GM12872 (cell line): Measurements from ENCODE around the gene ZNF488.

Experiments used
- TF ChIP-seq, protein P1 (sequence below): IDR thresholded peaks from 3 replicates; pipeline ENCODE4 v1.5.1; 2011; ENCODE audit warnings: low read depth, mild to moderate bottlenecking, low read length, moderate library complexity; ENCODE audit not compliant: insufficient read depth

The ZNF488 gene

DNA sequence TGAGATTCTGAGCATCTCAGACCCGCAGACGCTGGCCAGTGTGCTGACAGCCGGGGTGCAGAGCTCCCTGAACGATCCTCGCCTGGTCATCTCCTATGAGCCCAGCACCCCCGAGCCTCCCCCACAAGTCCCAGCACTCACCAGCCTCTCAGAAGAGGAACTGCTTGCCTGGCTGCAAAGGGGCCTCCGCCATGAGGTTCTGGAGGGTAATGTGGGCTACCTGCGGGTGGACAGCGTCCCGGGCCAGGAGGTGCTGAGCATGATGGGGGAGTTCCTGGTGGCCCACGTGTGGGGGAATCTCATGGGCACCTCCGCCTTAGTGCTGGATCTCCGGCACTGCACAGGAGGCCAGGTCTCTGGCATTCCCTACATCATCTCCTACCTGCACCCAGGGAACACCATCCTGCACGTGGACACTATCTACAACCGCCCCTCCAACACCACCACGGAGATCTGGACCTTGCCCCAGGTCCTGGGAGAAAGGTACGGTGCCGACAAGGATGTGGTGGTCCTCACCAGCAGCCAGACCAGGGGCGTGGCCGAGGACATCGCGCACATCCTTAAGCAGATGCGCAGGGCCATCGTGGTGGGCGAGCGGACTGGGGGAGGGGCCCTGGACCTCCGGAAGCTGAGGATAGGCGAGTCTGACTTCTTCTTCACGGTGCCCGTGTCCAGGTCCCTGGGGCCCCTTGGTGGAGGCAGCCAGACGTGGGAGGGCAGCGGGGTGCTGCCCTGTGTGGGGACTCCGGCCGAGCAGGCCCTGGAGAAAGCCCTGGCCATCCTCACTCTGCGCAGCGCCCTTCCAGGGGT is 35.2 kb downstream of the ZNF488 start:
- TF ChIP-seq, protein P1, sequence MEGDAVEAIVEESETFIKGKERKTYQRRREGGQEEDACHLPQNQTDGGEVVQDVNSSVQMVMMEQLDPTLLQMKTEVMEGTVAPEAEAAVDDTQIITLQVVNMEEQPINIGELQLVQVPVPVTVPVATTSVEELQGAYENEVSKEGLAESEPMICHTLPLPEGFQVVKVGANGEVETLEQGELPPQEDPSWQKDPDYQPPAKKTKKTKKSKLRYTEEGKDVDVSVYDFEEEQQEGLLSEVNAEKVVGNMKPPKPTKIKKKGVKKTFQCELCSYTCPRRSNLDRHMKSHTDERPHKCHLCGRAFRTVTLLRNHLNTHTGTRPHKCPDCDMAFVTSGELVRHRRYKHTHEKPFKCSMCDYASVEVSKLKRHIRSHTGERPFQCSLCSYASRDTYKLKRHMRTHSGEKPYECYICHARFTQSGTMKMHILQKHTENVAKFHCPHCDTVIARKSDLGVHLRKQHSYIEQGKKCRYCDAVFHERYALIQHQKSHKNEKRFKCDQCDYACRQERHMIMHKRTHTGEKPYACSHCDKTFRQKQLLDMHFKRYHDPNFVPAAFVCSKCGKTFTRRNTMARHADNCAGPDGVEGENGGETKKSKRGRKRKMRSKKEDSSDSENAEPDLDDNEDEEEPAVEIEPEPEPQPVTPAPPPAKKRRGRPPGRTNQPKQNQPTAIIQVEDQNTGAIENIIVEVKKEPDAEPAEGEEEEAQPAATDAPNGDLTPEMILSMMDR = no peak

DNA sequence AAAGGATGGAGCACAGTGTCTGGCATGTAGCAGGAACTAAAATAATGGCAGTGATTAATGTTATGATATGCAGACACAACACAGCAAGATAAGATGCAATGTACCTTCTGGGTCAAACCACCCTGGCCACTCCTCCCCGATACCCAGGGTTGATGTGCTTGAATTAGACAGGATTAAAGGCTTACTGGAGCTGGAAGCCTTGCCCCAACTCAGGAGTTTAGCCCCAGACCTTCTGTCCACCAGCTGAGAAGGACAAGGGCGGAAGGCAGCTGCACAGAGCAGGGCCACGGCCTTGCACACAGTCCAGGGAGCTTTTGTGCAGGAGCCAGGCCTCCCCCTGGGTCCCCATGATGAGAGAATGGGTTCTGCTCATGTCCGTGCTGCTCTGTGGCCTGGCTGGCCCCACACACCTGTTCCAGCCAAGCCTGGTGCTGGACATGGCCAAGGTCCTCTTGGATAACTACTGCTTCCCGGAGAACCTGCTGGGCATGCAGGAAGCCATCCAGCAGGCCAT is 35.9 kb downstream of the ZNF488 start, which contains the start of gene RBP3:
TSS of gene RBP3 (plus strand) at position 226 of the 514 bp plus-strand sequence. CDS start at position 348, 122 bp downstream.
- TF ChIP-seq, protein P1 = no peak

DNA sequence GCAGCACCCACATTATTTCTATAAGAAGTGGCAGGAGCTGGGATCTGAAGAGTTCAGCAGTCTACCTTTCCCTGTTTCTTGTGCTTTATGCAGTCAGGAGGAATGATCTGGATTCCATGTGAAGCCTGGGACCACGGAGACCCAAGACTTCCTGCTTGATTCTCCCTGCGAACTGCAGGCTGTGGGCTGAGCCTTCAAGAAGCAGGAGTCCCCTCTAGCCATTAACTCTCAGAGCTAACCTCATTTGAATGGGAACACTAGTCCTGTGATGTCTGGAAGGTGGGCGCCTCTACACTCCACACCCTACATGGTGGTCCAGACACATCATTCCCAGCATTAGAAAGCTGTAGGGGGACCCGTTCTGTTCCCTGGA is 36.8 kb downstream of the ZNF488 start:
- TF ChIP-seq, protein P1 = no peak

DNA sequence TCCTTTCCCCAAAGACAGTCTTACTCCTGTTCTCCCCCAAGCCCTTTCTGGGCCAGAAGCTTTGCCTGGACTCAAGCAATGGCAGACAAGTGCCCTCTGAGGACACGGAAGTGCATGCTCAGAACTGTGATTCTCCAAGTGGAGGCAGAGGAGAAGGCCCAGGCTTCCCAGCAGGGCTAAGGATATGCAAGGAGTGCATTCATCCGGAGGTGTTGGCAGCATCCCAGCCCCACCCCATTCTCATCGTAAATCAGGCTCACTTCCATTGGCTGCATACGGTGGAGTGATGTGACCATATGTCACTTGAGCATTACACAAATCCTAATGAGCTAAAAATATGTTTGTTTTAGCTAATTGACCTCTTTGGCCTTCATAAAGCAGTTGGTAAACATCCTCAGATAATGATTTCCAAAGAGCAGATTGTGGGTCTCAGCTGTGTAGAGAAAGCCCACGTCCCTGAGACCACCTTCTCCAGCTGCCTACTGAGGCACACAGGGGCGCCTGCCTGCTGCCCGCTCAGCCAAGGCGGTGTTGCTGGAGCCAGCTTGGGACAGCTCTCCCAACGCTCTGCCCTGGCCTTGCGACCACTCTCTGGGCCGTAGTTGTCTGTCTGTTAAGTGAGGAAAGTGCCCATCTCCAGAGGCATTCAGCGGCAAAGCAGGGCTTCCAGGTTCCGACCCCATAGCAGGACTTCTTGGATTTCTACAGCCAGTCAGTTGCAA is 37.4 kb downstream of the ZNF488 start:
- TF ChIP-seq, protein P1 = no peak

DNA sequence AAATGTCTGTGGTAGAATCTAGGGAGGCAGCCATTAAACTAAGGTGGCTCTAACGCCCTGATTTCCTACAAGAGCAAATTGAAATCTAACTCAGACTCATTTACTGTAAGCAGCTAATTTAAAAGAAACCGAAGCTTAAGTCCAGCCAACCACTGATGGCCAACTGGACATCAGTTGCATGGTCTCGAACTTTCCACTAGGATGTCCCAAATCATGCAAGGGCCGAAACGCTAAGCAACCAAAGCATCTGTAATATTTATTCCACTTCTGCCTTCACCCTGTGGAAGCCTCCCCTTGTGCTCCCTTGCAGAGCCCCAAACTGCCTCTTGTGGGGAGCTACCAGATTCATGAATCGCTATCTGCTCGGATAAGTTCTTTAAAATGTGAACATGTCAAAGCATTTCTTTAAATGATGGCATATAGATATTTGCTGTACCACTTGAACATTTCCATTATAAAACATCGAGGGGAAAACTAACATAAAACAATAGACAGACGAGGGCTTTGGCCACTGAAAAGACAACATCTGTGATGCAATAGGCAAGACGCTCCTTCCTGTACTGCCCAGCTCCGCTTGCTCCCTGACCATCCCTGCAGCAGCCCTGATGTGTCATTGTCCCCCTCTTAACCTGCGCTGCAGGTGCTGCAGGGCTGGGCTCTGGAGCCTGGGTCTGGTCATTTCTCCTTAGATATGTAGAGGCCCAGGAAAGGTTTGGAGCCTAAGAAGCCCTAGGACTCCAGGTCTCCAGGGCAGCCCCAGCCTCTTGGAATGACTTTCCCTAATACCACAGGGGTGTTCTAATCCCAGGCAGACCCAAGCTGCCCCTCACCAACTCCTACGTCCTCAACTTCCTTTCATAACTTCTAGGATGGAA is 38.9 kb downstream of the ZNF488 start:
- TF ChIP-seq, protein P1 = no peak

DNA sequence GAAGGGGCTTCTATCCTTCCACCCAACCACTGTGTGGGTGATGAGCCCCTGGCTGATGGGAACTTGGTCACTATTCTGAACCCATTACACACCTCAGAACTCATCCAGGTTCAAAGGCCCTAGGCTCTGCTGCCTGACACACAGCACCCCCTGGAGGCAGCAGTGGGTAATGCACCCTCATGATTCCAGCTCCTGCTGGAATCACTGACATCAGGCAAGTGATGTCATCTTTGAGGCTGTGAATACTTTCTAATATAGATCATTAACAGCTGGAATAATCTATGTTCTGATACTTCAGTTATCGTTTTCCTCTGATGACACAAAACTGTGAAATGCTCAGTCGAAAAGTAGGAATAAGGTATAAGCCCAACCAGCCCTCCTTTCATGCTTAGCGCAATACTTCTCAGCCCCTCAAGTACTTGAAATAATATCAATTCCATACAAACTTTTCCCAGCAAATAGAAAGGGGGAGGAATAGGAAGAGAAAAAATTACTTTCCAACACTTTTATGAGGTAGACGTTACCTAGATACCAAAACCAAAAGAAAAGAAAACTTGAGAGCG is 43.4 kb downstream of the ZNF488 start:
- TF ChIP-seq, protein P1 = peak; percentile 98
